Ovary (tissue), 9 donors: ENCODE results near the gene BLID. TPM values are rescaled to one million over a fixed set of nuclear protein-coding genes. Genes with fewer than 3 reads are reported as not detected.

Experiments
- DNase-seq, 5 donors: peaks; one replicate each; pipeline ENCODE4 v3.0.0-alpha.2; 2019 to 2020
- H3K27ac ChIP-seq, 2 donors: fragments of 200-600 bp; one replicate each; pipeline versions ENCODE4 v1.5.1 to v1.8.0; 2019 to 2022
- H3K27me3 ChIP-seq: fragments of 200-600 bp; one replicate; pipeline ENCODE4 v1.8.0; 2022
- H3K36me3 ChIP-seq: fragments of 200-600 bp; sonication (generic); one replicate; pipeline ENCODE4 v1.5.1; 2019
- H3K4me1 ChIP-seq: one replicate; pipeline ENCODE4 v1.8.1; 2013; ENCODE audit warnings: mild to moderate bottlenecking, moderate library complexity; ENCODE audit not compliant: insufficient read depth
- H3K4me3 ChIP-seq: fragments of 200-600 bp; sonication (generic); one replicate; pipeline ENCODE4 v1.5.1; 2017
- H3K9me3 ChIP-seq, 2 donors: fragments of 200-600 bp in 1 of 2; sonication (generic) in 1 of 2; one replicate each; pipeline versions ENCODE4 v1.5.1 to v1.8.1; 2013 to 2019; ENCODE audit warnings: mild to moderate bottlenecking in 1 of 2, moderate library complexity in 1 of 2
- CTCF ChIP-seq, 3 donors: fragments of 450-650 bp in 2 of 3; fragments of 200-600 bp in 1 of 3; IDR thresholded peaks; one replicate each; pipeline versions ENCODE4 v1.5.1 to v1.8.0; 2016 to 2022; ENCODE audit warnings: antibody characterized with exemption in 3 of 3, mild to moderate bottlenecking in 1 of 3
- EP300 ChIP-seq: sonication (generic); formaldehyde crosslinking; IDR thresholded peaks from one replicate; pipeline ENCODE4 v1.6.1; 2017; ENCODE audit warnings: antibody characterized with exemption
- POLR2A ChIP-seq: fragments of 450-650 bp; IDR thresholded peaks from one replicate; pipeline ENCODE4 v1.6.1; 2017; ENCODE audit warnings: antibody characterized with exemption, mild to moderate bottlenecking, moderate library complexity
- WGBS, 3 donors: extraction: QIAGEN DNeasy Blood & Tissue Kit in 1 of 3; methylation state at CpG; one replicate each; pipeline versions ENCODE4 v1.1.5 to v1.1.7; 2013 to 2017; 5-methylcytosine and 5-hydroxymethylcytosine counted together
- intact Hi-C, 4 donors: fragments of 100-400 bp; cut with DNase I; formaldehyde crosslinking; loops; one replicate each; pipeline versions ENCODE4 v1.11.0 to v1.15.1; 2022 to 2023
- polyA plus RNA-seq, 2 donors: library from polyadenylated mRNA; stranded (reverse); fragments of 200-250 nt in 1 of 2; fragments of 350-450 nt in 1 of 2; fragmentation: Illumina TruSeq in 1 of 2; extraction: RNeasy Lipid Tissue Mini Kit (QIAGEN cat#74804) in 1 of 2; gene quantifications; one replicate each; pipeline ENCODE4 v1.2.3, GENCODE V29; 2013 to 2014
- total RNA-seq, 7 donors: library from RNA; depleted of rRNA in 2 of 7; stranded (reverse); fragments of >200 nt in 2 of 7; fragmentation: NEBNext Ultra II Directional in 3 of 7; extraction: Animal tissue kit (Norgen Biotek cat#: 25700) in 3 of 7; gene quantifications; one replicate each; pipeline versions ENCODE4 v1.1.0 to v1.2.4, GENCODE V29; 2016 to 2023
- donor health status: DM: no; HTN: no; CAD: no; lungs with moderate emphysema.
- donor health status: DM: no; HTN: no; CAD: no.
- donor health status: Bipolar disorder and iron deficiency.
- donor health status: DM: yes; HTN: yes; CAD: no.
- donor health status: DM: no; HTN: no; CAD: no.
- donor health status: DM: yes; HTN: yes; CAD: no.

The BLID gene
- total and polyA plus RNA-seq, 9 donors: 0.32 to 13.2 (median 3.7) TPM; not detected in 1

GRCh38 chr11:122155765-122156527 is 39.9 kb upstream of the BLID start:
- Histone ChIP-seq H3K36me3 (no peaks in the 10 kb centered on the region), H3K4me1 (peaks cover 9% of the 10 kb centered on the region), H3K9me3 (no peaks in the 10 kb centered on the region), H3K4me3 (peak overlapping the region; percentile 43), H3K27me3 (no peaks in the 10 kb centered on the region), H3K27ac (peak overlapping the region; percentile 66 to 87)
- no peak for TF ChIP-seq CTCF (IDR thresholded peaks at IDR 0.05)
- TF ChIP-seq EP300: no peak
- TF ChIP-seq POLR2A: no peak
- DNase-seq: peak in 1 of 5 donors; percentile 30
- WGBS, 3 donors: 43 to 47% (median 46%) methylated on average over 14 of the region's 14 CpGs
- intact Hi-C loops: loop anchor here in 2 of 4 donors (5.0 to 10.0 kb wide), 3 partner anchors 46 to 54 kb away; no protein-coding TSS in a partner anchor

GRCh38 chr11:122154994-122155393 is 39.0 kb upstream of the BLID start:
- no peaks in the 10 kb centered on the region for H3K9me3 ChIP-seq
- H3K4me1 ChIP-seq: peaks cover 6% of the 10 kb centered on the region
- peak overlapping the region in 1 of 2 donors; percentile 87 for H3K27ac ChIP-seq
- H3K36me3 ChIP-seq: no peaks in the 10 kb centered on the region
- 72 to 84% (median 78%) methylated on average over 1 of the region's 1 CpG for WGBS, 3 donors
- no peak overlapping the region for H3K4me3 ChIP-seq
- TF ChIP-seq POLR2A (no peak), EP300 (no peak), CTCF (IDR thresholded peaks at IDR 0.05) (no peak)
- intact Hi-C loops: loop anchor here in 2 of 4 donors (5.0 to 10.0 kb wide), 3 partner anchors 47 to 53 kb away; no protein-coding TSS in a partner anchor
- H3K27me3 ChIP-seq: no peaks in the 10 kb centered on the region
- DNase-seq: no peak

DNA sequence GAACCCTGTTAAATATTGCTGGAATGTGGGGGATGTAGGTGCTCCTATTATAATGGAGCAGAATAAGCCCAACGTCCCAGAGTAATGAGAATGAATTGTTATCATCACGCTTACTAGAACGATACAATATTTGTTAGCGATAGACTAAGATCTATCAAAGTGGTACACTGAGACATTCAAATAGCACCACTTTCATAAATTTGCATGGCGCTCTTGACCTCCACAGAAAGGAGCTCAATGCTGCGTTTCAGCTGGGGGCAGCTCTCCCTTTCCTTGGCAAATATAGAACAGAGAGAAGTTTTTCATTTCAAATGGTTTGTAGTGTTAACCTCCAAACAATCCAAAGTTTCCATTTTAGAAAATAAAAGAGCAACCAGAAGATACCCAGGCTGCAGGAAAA is 38.2 kb upstream of the BLID start:
- peak overlapping the region in 1 of 2 donors; percentile 87 for H3K27ac ChIP-seq
- TF ChIP-seq POLR2A: no peak
- no peak for TF ChIP-seq EP300
- TF ChIP-seq CTCF (IDR thresholded peaks at IDR 0.05): no peak
- intact Hi-C loops: loop anchor here in 1 of 4 donors (10.0 kb wide), 1 partner anchor 51 kb away; no protein-coding TSS in a partner anchor
- H3K36me3 ChIP-seq: no peaks in the 10 kb centered on the region
- no peak overlapping the region for H3K4me3 ChIP-seq
- no peaks in the 10 kb centered on the region for H3K9me3 ChIP-seq
- WGBS, 3 donors: 33 to 38% (median 37%) methylated on average over 6 of the region's 6 CpGs
- DNase-seq: no peak
- H3K4me1 ChIP-seq: peaks cover 6% of the 10 kb centered on the region
- no peaks in the 10 kb centered on the region for H3K27me3 ChIP-seq

GRCh38 chr11:122153746-122154145 is 37.7 kb upstream of the BLID start:
- no peaks in the 10 kb centered on the region for H3K36me3 ChIP-seq
- intact Hi-C loops: loop anchor here in 1 of 4 donors (10.0 kb wide), 1 partner anchor 51 kb away; no protein-coding TSS in a partner anchor
- no peak for TF ChIP-seq EP300
- TF ChIP-seq POLR2A: no peak
- TF ChIP-seq CTCF (IDR thresholded peaks at IDR 0.05): no peak
- H3K4me3 ChIP-seq: no peak overlapping the region
- no peaks in the 10 kb centered on the region for H3K27me3 ChIP-seq
- H3K4me1 ChIP-seq: peaks cover 4% of the 10 kb centered on the region
- peak overlapping the region in 1 of 2 donors; percentile 12 for H3K27ac ChIP-seq
- no peak for DNase-seq
- H3K9me3 ChIP-seq: no peaks in the 10 kb centered on the region
- 40 to 44% (median 44%) methylated on average over 2 of the region's 2 CpGs for WGBS, 3 donors
